Right lung (tissue), 5 donors: ENCODE data around the gene TCF7L1. TPM values are rescaled to one million over a fixed set of nuclear protein-coding genes. Genes with fewer than 3 reads are reported as not detected.
"Not testable (repeated sequence)": the region's sequence is repeated elsewhere in the genome, so short reads cannot be mapped to it uniquely, and the experiment has no call there.

Experiments
- DNase-seq, 2 donors: peaks; one replicate each; pipeline ENCODE4 v3.0.0-alpha.2; 2013
- polyA plus RNA-seq, 5 donors: library from polyadenylated mRNA; unstranded; fragments of 120-200 nt; gene quantifications; one replicate each; pipeline versions ENCODE4 v1.2.1 to v1.2.3, GENCODE V29; 2013; ENCODE audit warnings: inconsistent platforms in 1 of 5, low replicate concordance in 1 of 5; ENCODE audit not compliant: insufficient read length in 5 of 5, insufficient read depth in 1 of 5

TCF7L1 gene
- polyA plus RNA-seq, 5 donors = 48.0 to 72.8 (median 62.1) TPM

DNA sequence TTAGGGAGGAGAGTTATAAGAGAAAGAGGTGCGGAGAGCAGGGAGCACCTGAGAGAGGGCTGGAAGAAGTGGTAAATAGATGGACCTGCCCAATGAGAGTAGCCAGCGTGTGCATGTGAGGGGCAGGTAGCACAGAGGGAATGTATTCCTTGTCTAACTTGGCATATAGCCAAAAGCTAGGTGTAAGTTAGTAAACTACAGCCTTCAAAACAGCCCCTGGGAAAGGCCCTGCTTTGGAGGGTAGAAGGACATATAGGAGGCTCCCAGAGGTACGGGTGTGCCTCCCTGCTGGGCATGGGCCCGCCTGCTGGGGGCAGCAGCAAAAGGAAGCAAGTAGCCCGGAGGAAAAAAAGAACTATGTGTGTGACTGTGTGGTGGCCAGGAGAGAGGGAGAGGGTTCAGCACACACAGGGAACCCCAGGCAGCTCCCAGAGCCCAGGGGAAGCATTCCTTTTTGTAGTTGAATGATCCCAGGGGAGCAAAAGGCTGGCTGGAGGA, 48.0 kb downstream of the TCF7L1 start:
- no peak for DNase-seq

GRCh38 chr2:85181844-85182456, 48.8 kb downstream of the TCF7L1 start:
- no peak for DNase-seq

DNA sequence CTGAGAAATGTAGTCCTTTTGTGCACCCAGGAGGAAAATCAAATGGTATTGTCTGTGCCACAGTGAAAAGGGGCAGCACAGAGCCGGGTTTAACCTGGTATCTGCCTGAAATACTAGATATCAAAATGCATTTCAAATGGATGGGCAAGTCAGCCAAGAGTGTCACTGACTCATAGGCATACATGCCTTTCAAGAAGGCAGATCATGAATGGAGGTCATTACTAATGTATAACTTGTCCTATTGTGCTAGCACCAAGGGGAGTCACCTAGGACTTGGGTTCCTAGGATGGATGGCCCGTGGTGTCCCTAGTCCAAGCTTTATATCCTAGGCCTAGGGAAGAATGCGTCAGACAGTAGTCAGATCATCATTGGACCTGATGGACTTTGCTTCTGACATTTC, 49.9 kb downstream of the TCF7L1 start:
- DNase-seq = no peak

DNA sequence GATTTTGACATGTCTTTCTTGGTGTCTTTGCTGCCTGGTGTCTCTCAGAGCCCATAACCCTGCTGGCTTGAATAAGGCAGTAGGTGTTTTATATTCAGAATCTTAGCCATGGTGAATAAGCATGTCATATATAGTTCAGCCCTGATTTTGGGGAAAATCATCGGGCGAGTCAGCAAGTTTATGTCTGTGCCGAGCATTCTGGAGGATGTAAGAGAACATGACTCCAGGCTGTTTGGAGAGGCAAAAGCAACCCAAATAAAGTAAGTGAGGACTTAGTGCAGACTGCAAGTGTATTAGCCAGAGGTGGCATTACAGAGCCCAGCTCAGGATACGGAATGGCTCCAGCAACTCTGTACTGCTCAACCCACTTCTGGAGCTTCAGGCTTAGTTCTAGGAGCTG, 50.3 kb downstream of the TCF7L1 start:
- no peak for DNase-seq

DNA sequence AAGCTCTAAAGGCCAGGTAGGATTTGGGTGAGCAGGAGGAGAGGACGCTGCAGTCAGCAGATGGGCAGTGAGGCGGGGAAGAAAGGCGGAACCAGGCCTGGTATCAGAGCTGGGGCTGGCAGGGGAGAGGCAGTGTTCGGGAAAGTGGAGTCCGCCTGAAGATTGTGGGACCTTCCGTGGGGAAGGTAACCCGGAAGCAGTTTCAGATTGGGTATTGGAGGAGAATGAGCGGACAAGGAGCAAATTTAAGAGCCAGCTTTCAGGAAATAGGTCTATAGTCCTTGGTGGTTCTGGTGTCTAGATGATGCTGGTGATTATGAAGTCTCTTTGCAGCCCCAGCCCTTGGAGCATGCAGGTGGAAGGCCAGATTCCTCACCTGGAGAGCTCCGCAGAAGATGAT, 51.0 kb downstream of the TCF7L1 start:
- no peak for DNase-seq

- no peak for DNase-seq
Observed at GRCh38 chr2:85184990-85185389, 51.8 kb downstream of the TCF7L1 start.

DNA sequence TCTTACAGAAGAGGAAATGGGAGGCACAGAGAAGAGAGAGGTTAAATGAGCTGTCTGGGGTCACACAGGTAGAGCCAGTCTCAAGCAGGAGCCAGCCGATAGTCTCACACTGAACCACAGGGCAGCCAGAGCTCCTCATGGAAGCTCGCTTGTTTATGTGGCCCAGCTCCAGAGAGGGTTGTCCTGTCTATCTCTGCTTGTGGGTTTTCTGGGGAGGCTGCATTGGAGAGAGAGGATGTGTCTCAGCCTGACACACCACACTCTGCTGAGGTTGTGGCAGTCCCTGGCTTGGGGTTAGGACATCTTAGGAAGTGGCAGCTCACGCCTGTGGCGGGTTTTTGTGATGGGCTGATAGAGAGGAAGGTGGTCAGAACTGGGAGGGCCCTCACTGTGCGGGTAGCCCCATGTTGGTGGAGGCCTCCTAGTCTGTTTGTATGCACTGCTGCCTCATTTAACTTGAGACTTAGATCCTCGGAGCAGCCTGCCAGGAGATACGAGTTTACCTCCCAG, 52.3 kb downstream of the TCF7L1 start:
- DNase-seq = no peak

GRCh38 chr2:85187069-85187468, 53.9 kb downstream of the TCF7L1 start:
- DNase-seq = no peak

DNA sequence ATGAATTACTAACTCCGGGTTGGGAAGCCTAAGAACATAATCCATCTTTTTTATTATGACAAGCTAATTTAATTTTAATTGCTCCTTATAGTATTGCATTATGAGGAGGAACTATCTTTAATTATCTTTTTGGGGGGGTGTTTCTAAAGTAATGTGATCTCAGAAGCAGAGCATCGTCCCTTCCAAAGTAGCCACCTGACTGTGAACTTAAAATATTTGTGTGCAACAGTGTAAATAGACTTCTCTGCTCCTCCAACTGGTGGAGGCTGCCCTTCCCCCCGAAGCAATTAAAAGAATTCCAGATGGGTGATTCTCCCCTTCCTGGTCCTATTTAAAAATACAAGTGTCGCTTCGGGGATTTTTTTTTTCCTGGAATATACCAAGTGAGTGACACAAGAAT, 55.7 kb downstream of the TCF7L1 start:
- DNase-seq = no peak

- no peak for DNase-seq
Observed at GRCh38 chr2:85189606-85190270, 56.5 kb downstream of the TCF7L1 start.

DNA sequence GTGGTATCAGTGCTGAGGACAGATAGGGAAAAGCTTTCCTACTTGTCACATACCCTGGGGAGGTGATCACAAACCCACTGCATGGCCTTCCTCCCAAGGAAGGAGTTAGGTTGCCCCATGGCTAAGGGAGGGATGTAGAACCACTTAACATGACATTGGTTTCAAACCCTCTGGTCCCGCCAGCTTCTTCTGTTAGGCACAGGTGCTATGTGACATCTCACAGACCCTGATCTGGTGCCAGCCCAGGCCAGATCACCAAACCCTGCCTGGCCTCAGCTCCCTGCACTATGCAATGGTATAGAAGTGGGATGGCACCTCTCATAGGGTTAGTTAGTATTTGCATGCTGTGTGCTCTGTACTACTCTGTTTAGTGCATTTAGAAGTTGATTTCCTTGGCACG, 58.0 kb downstream of the TCF7L1 start:
- no peak for DNase-seq

DNA sequence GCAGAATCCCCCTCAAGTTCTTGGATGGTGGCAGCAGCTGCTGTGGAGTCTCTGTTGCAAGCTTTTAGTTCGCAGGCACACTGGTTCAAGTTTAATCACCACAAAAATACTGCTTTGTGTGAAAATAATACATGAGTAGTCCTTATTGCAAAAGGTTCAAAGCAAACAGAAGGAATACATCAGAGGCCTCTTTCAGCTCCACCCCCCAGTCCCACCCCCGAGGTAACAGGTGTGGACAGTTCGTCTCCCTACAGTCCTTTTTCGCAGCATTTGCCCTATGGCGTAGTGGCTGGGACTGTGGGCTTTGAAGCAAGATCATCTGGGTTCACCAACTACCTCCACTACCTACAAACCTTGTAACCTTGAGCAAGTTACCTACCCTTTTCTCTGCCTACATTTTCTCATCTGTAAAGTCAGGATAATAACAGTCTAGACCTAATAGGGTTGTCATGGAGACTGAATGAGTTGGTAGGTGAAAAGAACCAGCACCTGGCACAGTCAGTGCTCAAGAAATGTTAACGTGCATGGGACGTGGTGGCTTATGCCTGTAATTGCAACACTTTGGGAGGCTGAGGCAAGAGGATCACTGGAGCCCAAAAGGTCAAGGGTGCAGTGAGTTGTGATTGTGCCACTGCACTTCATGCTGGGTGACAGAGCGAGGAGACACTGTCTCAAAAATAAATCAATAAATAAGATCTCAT, 61.7 kb downstream of the TCF7L1 start:
- DNase-seq = no peak

- no peak for DNase-seq
Observed at GRCh38 chr2:85195956-85196355, 62.8 kb downstream of the TCF7L1 start.

DNA sequence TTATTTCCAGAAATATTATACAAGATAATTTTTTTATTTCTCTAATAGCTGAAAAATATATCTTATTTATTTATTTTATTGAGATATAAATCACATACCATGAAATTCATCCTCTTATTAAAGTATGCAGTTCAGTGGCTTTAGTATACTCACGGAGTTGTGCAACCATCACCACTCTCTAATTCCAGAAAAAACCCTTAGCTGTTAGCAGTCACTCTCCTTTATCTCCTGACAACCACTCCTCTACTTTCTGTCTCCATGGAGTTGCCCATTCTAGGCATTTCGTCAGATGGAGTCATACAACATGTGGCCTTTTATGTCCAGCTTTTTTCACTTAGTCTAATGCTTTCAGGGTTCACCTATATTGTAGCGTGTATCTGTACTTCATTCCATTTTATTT, 66.5 kb downstream of the TCF7L1 start:
- DNase-seq = no peak

GRCh38 chr2:85209887-85210286, 76.7 kb downstream of the TCF7L1 start:
- no peak for DNase-seq

DNA sequence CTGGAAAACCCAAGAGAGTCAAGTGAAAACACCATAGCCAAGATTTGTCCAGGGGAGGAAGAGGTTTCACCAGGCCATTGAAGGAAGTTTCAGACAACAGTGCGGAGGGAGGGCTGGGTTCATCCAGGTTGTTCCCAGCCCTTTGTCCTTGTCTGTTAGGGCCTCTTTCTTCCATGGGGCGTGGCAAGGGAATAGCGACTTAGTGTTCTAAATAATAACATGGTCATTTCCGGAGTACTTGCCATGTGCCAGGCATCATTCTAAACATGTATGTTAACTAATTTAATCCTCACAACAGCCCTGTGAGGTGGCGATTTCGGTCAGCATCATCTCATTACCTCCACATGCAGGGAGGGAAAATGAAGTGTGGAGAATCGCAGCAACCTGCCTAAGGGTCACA, 77.3 kb downstream of the TCF7L1 start:
- DNase-seq = no peak

GRCh38 chr2:85211606-85212005, 78.4 kb downstream of the TCF7L1 start:
- not testable (repeated sequence) for DNase-seq

DNA sequence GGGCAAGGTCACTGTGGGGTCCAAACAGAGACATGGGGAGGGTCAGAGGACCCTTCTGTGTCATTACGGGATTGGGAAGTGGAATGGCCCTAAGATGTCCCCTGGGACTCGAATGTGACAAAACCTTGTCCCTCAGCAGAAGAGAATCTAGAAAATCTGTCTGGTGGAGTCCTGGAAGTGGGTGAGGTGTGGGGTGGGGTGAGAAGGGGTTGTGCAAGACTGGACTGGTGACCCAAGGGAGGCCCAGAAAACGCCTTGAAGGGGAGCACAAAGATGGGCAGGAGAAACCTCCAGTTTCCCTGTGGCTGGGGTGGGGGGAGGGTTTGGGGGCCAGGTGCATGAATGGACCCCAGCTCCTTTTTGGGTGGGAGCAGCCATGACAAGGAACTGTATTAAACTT, 79.6 kb downstream of the TCF7L1 start:
- DNase-seq = no peak

DNA sequence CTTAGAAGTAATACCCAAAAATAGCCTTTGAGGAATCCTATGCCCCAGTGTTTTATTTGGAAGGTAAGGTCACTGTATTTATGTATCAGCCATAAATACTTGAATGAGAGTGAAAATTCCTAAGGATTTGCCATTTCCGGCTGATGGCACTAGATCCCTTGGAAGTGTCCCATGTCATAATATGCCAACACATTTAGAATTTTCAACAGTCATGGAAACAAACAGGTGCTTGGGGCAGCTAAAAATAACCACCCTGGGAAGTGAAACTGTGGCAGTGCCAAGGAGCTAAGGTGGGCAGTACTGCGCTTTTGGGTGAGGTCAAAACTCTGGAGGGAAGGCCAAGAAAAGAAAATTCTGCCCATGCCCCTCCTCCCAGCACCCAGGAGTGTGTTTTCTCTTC, 80.2 kb downstream of the TCF7L1 start:
- DNase-seq = no peak

- DNase-seq = no peak
Observed at GRCh38 chr2:85213901-85214512, 80.8 kb downstream of the TCF7L1 start.

GRCh38 chr2:85215081-85215447, 81.9 kb downstream of the TCF7L1 start:
- no peak for DNase-seq
